ENCODE data around the gene PTX4. TPM values are rescaled to one million over a fixed set of nuclear protein-coding genes. Genes with fewer than 3 reads are reported as not detected.

Gene PTX4
- total and polyA plus RNA-seq, 4 donors = 0.08 to 0.61 TPM; not detected in 2

DNA sequence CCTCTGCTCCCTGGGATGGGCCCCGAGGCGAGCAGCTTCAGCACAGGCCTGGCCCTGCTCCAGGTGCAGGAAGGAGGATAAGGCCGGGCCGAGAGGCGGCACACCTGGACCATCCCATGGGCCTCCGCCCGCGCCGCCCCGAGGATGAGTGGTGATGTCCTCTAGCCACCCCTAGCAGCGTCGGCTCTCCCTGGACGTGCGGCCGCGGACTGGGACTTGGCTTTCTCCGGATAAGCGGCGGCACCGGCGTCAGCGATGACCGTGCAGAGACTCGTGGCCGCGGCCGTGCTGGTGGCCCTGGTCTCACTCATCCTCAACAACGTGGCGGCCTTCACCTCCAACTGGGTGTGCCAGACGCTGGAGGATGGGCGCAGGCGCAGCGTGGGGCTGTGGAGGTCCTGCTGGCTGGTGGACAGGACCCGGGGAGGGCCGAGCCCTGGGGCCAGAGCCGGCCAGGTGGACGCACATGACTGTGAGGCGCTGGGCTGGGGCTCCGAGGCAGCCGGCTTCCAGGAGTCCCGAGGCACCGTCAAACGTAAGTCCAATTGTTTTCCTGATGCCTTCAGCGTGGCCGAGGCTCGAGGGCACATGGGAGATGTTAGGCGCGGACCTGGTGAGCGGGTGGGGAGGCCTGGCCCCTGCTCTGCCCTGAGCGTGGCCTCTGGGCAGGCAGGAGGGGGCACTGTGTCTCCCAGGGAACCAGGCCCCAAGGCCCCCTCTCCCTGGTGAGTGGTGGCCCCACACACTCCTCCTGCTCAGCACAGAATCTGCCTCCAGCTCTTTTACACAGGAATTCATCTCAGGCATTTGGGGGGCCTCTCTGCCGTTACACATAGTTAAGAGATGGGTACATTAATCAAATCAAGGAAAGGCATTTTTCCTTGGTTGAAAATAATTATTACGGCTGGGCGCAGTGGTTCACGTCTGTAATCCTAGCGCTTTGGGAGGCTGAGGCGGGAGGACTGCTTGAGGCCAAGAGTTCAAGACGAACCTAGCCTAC lies 45.6 kb upstream of the PTX4 start:
- Histone ChIP-seq H3K27me3 (ENCODE audit: control insufficient read depth in 4 of 4, insufficient read depth in 4 of 4, low read length in 3 of 4) (no peaks in the 10 kb centered on the region), H3K4me1 (ENCODE audit: control insufficient read depth in 4 of 4, insufficient read depth in 4 of 4, low read length in 3 of 4) (peaks cover 0 to 19% (median 2%) of the 10 kb centered on the region in 4 donors), H3K4me3 (ENCODE audit: low read depth in 1 of 3, low read length in 3 of 3) (peak overlapping the region in 2 of 3 donors; percentile 54), H3K36me3 (ENCODE audit: control insufficient read depth in 4 of 4, insufficient read depth in 3 of 4, low read depth in 1 of 4, low read length in 3 of 4) (no peaks in the 10 kb centered on the region), H3K27ac (ENCODE audit: low read depth in 1 of 2, low read length in 2 of 2) (peak overlapping the region; percentile 69 to 80), H3K9ac (ENCODE audit: low read depth in 1 of 2, low read length in 2 of 2) (peak overlapping the region in 1 of 2 donors; percentile 46), H3K9me3 (ENCODE audit: control insufficient read depth in 4 of 4, low read length in 3 of 4) (no peaks in the 10 kb centered on the region)
- TF ChIP-seq HNF4A (conservative IDR thresholded peaks at IDR 0.05) (no peak), RXRA (IDR thresholded peaks at IDR 0.05) (no peak), NR2F2 (IDR thresholded peaks at IDR 0.05) (no peak), EGR1 (IDR thresholded peaks at IDR 0.05; ENCODE audit: low read depth in 2 of 2) (no peak), JUND (IDR thresholded peaks at IDR 0.05) (no peak), ZBTB33 (IDR thresholded peaks at IDR 0.05) (no peak), TAF1 (conservative IDR thresholded peaks at IDR 0.05) (no peak), RAD21 (IDR thresholded peaks at IDR 0.05) (no peak), FOXA1 (IDR thresholded peaks at IDR 0.05) (no peak), GABPA (IDR thresholded peaks at IDR 0.05 in 1 of 2, conservative IDR thresholded peaks at IDR 0.05 in 1 of 2) (no peak), HNF4G (IDR thresholded peaks at IDR 0.05) (no peak), FOXA2 (IDR thresholded peaks at IDR 0.05) (no peak)
- no peak for DNase-seq (ENCODE audit: low spot score)
- WGBS = 68% methylated on average over 57 of the region's 57 CpGs

DNA sequence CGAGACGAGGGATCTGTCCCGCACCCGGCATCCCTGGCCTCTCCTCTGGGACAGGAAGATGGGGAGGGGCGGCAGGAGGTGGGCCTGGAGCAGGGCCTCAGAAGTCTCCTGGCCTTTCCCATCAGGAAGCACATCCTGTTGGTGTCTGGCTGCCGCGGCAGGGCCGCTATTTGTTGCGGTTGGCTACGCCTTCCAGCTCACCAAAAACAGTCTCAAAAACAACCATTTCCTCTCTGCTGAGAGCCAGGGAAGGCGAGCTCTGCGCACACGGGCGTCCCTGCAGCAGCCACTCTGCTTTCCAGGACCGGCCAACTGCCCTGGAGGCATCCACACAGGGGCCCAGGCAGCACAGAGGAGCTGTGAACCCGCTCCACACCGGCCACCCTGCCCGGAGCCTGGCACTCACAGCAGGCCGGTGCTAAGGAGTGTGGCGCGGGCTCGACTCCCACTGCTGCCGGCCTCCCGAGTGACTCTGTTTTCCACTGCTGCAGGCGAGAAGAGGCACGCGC lies 44.8 kb upstream of the PTX4 start, which contains the start of gene TMEM204:
TMEM204 (plus strand) TSS at position 224 of the 509 bp plus-strand sequence. CDS start 610 bp downstream, outside the sequence.
- Histone ChIP-seq H3K27ac (ENCODE audit: low read depth in 1 of 2, low read length in 2 of 2) (peak within 1 kb of the TSS; percentile 69 to 80), H3K27me3 (ENCODE audit: control insufficient read depth in 4 of 4, insufficient read depth in 4 of 4, low read length in 3 of 4) (no peaks in the 10 kb centered on the region), H3K4me3 (ENCODE audit: low read depth in 1 of 3, low read length in 3 of 3) (peak within 1 kb of the TSS in 2 of 3 donors; percentile 54), H3K36me3 (ENCODE audit: control insufficient read depth in 4 of 4, insufficient read depth in 3 of 4, low read depth in 1 of 4, low read length in 3 of 4) (no peaks in the 10 kb centered on the region), H3K4me1 (ENCODE audit: control insufficient read depth in 4 of 4, insufficient read depth in 4 of 4, low read length in 3 of 4) (peaks cover 0 to 14% (median 2%) of the 10 kb centered on the region in 4 donors), H3K9ac (ENCODE audit: low read depth in 1 of 2, low read length in 2 of 2) (no peak within 1 kb of the TSS), H3K9me3 (ENCODE audit: control insufficient read depth in 4 of 4, low read length in 3 of 4) (no peaks in the 10 kb centered on the region)
- WGBS = 66% methylated on average over 27 of the region's 27 CpGs
- no peak for DNase-seq (ENCODE audit: low spot score)
- TF ChIP-seq HNF4A (conservative IDR thresholded peaks at IDR 0.05) (no peak), NR2F2 (IDR thresholded peaks at IDR 0.05) (peak; percentile 59), SP1 (IDR thresholded peaks at IDR 0.05) (peak; percentile 34), HNF4G (IDR thresholded peaks at IDR 0.05) (no peak), EGR1 (IDR thresholded peaks at IDR 0.05; ENCODE audit: low read depth in 2 of 2) (no peak), JUND (IDR thresholded peaks at IDR 0.05) (no peak), RXRA (IDR thresholded peaks at IDR 0.05) (no peak), REST (IDR thresholded peaks at IDR 0.05) (no peak), ZBTB33 (IDR thresholded peaks at IDR 0.05) (no peak), YY1 (IDR thresholded peaks at IDR 0.05) (peak; percentile 13), FOXA1 (IDR thresholded peaks at IDR 0.05) (no peak), MAX (IDR thresholded peaks at IDR 0.05) (no peak), GABPA (IDR thresholded peaks at IDR 0.05 in 1 of 2, conservative IDR thresholded peaks at IDR 0.05 in 1 of 2) (no peak), RAD21 (IDR thresholded peaks at IDR 0.05) (peak in 1 of 2 donors; percentile 28), TAF1 (conservative IDR thresholded peaks at IDR 0.05) (peak; percentile 69), FOXA2 (IDR thresholded peaks at IDR 0.05) (no peak)
- TF ChIP-seq, protein P1, sequence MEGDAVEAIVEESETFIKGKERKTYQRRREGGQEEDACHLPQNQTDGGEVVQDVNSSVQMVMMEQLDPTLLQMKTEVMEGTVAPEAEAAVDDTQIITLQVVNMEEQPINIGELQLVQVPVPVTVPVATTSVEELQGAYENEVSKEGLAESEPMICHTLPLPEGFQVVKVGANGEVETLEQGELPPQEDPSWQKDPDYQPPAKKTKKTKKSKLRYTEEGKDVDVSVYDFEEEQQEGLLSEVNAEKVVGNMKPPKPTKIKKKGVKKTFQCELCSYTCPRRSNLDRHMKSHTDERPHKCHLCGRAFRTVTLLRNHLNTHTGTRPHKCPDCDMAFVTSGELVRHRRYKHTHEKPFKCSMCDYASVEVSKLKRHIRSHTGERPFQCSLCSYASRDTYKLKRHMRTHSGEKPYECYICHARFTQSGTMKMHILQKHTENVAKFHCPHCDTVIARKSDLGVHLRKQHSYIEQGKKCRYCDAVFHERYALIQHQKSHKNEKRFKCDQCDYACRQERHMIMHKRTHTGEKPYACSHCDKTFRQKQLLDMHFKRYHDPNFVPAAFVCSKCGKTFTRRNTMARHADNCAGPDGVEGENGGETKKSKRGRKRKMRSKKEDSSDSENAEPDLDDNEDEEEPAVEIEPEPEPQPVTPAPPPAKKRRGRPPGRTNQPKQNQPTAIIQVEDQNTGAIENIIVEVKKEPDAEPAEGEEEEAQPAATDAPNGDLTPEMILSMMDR (IDR thresholded peaks at IDR 0.05; ENCODE audit: low read depth, low read length, missing input control) = no peak
- TF ChIP-seq, protein P2, sequence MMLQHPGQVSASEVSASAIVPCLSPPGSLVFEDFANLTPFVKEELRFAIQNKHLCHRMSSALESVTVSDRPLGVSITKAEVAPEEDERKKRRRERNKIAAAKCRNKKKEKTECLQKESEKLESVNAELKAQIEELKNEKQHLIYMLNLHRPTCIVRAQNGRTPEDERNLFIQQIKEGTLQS (IDR thresholded peaks at IDR 0.05) = no peak

All from liver (tissue), 9 donors.